HG03196 (cell line): ENCODE measurements around the gene PRSS22.

Experiments used
- ATAC-seq: cut with Tn5 transposase; IDR thresholded peaks from one replicate; pipeline ENCODE4 v1.9.1; 2021; ENCODE audit not compliant: unreplicated experiment

The PRSS22 gene

DNA sequence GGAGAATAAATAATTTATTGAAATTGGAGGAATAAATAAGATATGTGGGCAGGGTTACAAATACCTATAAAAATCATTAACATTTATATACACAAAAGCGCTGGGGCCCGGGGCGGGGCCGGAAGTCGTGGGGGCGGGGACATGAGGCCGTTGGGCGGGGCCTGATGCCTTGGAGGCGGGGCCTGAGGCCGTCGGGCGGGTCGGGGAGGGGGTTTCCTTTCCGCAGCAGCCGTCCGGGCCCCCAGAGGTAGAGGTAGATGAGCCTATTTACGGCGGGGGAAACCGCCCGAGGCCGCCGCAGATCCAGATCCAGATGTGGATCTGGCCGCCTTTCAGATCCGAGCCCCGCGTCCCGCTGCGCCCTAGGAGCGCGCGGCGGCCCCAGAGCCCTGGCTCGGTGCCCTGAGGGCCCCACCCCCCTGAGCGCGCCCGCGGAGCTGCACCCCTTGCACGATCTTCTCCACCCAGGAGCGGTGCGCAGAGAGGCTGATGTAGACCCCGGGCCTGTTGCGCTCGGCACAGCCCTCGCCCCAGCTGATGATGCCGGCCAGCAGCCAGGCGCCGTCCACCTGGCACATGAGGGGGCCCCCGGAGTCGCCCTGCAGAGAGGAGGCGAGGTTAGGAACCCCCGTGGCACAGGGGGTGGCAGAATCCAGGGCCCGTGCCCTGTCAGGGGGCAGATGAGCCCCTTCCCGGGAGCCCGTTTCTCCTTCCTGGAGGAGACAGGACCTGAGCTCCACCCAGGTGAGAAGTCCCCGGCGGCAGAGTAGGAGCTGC lies 5.1 kb downstream of the PRSS22 start:
- no peak for ATAC-seq

GRCh38 chr16:2852003-2852730 lies 5.8 kb downstream of the PRSS22 start:
- no peak for ATAC-seq

DNA sequence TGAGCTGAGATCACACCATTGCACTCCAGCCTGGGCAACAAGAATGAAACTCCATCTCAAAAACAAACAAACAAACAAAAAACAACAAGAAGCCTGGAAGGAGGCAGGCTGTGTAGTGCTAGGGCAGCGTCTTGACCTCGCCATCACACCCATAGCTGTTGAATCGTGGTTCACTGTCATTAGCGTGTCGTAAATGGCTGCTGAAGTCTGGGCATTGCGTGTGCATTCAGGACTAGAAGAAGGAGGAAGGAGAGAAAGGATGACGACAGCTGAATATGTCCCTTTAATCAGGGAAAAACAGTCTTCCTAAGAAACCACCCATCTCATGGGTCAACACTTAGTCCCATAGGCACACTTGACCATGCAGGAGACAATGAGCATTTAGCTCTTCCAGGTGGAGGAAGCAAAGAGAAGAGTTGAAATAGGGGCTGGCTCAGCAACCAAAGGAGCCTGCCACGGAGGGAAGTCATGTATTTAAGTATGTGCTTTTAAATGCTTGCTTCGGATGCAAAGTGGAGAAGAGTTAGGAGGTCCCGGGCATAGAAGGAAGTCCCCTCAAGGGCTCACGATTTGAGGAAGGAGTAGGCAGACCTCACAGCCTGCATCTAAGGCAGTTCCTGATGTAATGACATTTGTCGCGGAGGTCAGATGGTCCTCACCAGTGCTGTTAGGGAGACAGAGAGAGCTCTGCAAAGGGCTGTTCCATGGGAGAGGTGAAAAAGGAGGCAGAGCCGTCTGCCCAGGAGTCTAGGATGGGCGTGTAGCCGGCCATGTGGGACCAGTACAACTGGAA lies 8.8 kb downstream of the PRSS22 start:
- ATAC-seq: no peak

GRCh38 chr16:2846511-2847310 lies 11.3 kb downstream of the PRSS22 start:
- ATAC-seq: no peak

DNA sequence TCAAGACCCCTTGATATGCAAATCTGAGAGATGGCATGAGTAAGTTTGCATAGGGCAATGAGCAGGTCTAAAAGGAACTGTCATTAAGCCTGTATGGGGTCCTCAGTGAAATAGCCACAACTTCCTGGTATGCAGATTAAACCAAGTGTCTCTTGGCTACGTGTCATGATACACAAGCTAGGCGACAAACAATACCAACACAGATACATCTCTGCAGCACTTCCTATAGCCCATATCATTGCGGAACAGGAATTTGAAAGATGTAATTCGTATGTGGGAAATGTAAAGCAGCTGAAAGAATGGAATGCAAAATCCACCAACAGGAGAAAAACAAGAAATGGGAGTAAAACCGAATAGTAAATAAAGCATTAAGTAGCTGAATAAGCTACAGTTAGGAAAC lies 12.9 kb downstream of the PRSS22 start:
- no peak for ATAC-seq

- no peak for ATAC-seq
These were observed 14.4 kb downstream of the PRSS22 start for GRCh38 chr16:2843526-2843925.

DNA sequence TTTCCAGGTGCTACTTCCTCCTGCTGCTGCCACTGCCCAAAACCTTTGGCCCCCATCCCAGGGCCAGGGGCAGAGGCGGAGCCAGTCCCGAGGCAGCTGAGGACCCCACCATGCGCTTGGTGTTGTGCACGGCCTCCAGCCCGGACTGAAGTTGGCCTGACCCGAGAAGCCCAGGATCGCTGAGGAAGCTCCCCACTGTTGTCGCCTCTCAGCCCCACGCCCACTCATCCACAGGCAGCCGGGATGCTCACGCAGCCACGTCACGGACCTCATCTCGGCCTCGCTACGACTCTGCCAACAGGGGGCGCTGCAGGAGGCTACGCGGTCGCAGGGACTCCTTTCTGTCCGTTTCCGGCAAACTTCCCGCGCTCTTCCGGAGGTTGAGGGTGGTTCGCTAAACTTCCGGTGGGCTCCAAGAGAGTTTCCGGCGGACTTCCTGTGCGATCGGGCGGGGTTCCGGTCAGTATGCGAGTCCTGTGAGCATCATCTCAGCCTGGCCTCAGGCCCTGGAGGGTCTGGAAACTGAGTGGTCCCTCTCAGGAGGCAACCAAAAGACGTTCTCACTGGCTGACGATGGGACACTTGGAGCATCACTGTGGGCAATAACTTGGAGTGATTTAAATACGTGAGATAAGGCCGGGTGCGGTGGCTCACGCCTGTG lies 15.5 kb downstream of the PRSS22 start:
- ATAC-seq: no peak

GRCh38 chr16:2841606-2842339 lies 16.2 kb downstream of the PRSS22 start:
- ATAC-seq: no peak

- no peak for ATAC-seq
These were observed 17.1 kb downstream of the PRSS22 start for GRCh38 chr16:2840914-2841313.

DNA sequence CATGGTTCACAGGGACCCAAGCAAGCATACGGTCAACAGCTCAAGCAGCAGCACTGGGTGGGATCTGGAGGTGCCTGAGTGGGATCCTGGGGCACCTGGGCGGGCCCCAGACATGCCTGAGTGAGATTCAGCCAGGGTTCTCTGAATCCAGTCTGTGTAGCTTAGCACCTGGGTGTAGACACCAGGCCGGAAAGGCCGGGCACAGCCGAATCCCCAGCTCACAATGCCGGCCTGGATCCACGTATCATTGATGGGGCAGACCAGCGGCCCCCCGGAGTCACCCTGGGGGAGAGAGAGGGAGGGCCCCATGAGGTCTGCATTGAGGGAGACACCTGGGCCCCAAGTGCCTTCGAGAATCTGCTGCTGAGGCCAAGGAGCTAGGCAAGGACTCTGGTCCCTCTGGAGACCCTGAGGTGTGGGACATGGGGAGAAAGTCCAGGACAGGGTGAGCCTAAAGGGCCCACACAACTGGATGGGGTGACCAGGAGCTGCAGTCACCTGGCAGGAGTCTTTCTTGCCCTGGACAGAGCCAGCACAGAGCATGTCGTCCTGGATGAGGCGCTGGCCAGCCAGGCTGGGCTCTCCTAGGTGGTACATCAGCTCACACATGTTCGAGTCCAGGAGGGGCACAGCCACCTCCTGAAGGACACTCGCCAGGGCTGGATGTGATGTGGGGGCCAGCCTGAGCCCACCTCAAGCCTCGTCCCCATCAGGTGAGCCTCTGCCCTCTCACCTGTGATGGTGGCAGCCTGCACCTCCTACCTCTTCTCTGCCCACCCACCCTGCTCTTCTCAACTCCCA lies 18.1 kb downstream of the PRSS22 start:
- no peak for ATAC-seq

GRCh38 chr16:2838928-2839327 lies 19.0 kb downstream of the PRSS22 start:
- no peak for ATAC-seq

GRCh38 chr16:2836646-2837508 lies 21.1 kb downstream of the PRSS22 start:
- ATAC-seq: no peak

DNA sequence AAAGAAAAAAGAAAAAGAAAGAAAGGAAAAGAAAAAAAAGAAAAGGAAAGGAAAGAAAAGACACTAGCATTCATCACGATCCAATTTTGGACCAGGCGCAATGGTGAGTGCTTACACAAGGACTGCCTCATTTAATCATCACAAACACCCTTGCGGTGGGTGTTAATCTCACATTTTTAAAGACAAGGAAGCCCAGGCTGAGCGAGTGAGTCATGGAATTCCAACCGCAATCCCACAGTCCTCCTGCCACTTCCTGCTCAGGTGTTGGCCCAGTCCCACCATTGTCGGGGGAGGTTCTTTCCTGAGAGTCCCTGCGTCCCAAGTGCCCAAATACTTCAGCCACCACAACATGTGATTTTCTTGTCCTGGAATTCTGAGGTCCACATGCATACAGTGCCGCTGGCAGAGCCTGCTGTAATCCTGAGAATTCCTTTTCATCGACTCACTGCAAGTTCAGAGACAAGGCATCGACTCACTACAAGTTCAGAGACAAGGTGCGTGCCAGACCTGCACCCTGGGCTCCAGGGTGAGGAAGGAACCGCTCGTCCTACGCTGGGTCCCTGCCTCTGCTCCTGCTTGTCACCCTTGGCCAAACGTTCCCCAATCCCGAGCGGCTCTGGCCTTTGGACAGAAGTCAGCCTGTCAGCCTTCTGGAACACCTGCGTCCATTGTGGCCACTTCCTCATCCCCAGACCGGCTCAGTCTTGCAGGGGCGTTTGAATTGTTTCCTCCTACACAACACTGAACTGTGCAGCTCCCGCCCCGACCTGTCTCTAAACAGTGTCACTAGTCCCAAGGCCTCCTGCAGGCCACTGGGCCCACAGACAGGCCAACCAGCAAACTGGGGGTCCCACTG lies 22.1 kb downstream of the PRSS22 start:
- ATAC-seq: no peak

GRCh38 chr16:2834968-2835367 lies 23.0 kb downstream of the PRSS22 start:
- no peak for ATAC-seq

GRCh38 chr16:2833776-2834175 lies 24.2 kb downstream of the PRSS22 start:
- ATAC-seq: no peak

- ATAC-seq: no peak
These were observed 26.8 kb downstream of the PRSS22 start for GRCh38 chr16:2831203-2831602.

DNA sequence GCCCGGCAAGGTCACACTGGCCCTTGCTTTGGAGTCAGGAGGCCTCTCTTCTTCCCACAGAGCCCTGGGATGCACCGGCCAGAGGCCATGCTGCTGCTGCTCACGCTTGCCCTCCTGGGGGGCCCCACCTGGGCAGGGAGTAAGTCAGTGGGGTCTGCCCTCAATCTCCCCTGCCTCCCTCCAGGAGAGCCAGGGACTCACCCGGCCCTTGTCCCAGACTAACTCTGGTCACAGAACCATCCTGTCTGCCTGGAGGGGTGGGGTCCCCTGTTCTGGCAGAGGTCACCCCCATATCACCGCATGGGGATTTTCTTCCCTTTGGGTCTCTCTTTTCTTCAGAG lies 27.6 kb downstream of the PRSS22 start:
- no peak for ATAC-seq
